COR-L47 (cell line): ENCODE data around the gene TBX15.

ENCODE experiments used
- DNase-seq: peaks from one replicate; lab custom pipeline; 2025; lab: John Stamatoyannopoulos, UW

TBX15 gene

DNA sequence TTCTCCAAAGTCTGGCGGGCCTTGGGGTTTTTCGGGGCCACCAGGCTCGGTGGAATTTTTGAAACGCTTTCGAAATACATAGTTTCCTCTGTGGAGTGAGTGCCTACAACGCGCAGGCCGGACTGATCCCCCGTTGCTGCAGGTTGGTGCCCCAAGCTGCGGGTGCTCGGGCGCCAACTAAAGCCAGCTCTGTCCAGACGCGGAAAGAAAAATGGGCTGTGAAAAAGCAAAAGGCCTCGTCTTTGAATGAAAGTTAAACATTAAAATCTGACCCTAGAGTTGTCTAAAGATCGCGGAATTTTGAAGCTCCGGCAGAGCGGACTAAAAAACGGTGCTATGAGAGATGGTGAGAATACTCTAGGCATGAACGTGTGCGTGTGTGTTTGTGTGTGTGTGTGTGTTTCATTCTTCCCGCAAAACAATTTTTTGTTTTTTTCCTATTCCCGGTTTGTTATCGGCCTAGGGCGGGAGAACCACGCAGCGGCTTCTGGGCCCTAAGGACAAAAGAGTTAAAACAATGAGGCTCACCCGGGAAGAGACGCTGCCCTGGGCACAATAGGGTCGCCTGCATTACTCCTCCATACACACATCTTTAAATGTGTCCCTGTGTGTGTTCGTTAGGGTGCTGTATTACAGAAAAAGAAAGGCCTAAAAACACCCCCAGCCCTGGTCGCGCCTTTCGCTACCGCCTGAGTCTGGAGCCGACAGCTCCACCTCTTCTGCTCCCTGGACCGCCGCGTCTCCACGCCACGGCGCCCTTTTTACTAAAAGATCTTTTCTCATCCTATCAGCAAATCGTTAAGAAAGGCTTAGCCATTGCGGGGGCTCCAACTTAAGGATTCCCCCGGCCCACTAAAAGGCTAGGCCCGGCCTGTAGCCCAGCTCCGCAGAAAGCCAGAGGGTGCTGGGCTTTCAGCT, 3.2 kb downstream of the TBX15 start:
- no peak for DNase-seq

DNA sequence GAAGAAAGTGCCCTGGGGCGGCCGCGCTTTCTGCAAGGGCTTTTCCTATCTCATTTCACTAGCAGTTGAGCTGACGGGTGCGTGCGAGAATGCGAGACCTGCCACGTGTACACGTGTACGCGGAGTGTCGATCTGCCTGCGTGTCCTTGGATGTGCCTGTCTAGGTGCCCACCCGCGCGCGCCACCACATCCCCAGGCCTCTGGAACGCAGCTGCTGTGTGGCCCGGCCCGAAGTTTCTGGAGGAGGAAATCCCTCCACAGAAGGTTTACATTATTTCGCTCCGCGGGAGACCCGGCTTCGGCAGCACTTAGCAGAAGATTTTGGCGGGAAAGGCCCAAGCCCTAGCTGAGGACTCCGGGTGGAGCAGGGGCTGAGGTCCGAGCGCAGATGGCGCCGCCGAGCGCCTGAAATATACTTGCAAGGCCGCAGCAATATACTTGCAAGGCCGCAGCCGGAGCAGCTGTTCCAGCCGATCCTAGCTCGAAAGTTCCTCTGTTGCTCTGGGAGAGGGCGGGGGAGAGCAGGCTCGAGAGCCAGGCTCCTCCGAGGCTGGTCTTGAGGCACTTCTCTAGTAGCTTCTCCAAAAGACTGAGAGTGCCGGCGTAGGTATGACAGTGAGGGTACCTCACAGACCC, 3.9 kb downstream of the TBX15 start:
- no peak for DNase-seq

DNA sequence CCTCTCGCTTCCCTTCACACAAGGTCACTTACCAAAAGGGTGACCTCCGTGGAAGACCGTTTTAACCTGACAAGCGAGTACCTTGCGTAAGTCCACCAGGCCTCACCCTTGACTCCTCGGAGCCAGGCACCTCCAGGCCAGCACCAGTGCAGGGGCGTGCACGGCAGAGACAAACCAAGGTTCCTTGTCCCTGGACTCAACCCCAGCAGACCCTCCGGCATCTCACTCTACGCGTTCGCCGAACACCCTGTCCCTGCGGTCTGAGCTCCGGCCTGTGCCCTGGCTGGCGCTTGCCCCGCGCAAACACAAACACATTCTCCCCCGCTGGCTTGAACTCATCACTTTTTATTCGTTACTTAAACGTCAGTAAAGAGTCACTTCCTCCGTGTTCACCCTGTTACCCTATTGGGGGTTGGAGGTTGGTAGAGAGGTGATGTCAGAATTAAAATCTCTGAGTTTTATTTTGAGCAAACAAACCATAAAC, 4.5 kb downstream of the TBX15 start:
- DNase-seq = no peak

DNA sequence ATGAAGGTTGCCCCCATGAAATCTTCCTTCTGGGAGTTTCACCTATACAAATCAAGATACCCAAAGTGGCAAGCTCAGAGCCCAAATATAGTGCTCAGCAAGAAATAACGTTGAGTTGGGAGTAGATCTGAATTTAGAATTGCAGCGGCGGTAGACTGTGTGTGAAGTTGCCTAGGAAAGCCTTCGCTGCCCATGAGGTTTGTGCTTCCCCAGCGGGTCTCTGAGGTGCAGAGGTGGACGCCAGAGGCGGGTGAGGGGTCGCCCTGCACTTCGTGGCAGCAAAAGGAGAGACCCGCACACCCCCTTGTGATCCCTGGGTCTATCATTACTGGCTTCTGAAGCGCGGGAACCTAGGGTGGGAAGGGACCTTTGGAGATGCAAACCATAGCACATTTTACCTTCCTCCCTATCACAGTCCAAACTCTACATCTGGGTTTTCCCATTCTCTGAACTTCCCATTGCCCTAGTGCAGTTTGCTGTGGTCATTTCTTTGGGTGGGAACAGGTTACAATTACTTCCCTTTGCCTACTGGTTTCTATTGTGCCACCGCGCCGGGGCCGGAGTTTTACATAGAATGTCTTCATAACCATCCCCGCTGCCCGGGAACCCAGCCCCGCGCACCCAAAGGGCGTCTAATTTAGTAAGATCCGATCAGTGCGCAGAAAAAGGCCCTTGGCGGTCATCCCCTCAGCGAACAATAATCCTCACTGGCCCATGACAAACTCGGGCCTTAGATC, 5.2 kb downstream of the TBX15 start:
- no peak for DNase-seq

- no peak for DNase-seq
Observed at GRCh38 chr1:118982266-118982665, 5.9 kb downstream of the TBX15 start.

DNA sequence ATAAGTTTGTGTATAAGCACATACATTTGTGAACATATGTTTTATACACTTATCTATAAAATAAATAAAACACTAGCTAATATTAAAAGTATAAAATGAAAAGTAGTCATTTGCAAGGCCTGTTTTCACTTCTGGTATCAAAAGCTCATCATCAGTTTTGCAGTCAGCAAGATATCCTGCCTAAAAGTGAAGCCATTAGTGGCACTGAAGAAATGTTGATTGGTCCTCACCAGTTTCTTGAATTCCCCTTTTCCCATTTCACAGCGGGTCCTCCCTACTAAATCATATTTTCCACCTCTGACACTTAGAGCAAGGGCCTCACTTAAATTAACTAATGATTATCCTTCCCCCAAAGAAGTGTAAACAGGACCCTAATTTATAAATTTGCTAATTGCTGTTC, 6.7 kb downstream of the TBX15 start:
- DNase-seq = no peak

- no peak for DNase-seq
Observed at GRCh38 chr1:118979754-118980575, 8.2 kb downstream of the TBX15 start.

- no peak for DNase-seq
Observed at GRCh38 chr1:118978914-118979701, 9.0 kb downstream of the TBX15 start.

DNA sequence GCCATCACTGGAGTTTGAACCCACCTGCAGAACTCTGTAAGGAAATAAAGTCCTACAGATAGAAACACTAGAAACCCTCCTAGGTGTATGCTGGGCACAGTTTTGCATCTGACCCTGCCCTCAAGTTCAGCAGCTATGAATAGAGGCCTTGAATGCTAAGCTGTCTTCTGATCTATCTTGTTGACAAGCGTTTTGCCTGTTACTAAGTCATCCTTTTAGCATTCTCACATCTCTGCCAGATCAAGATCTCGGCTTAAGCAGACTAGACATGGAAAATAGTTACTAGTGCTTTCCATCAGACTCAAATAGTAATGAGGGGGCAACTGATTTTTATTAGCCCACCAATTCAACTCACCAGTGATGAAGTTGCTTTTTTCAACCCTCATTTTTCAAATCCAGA, 10.5 kb downstream of the TBX15 start:
- DNase-seq = no peak

DNA sequence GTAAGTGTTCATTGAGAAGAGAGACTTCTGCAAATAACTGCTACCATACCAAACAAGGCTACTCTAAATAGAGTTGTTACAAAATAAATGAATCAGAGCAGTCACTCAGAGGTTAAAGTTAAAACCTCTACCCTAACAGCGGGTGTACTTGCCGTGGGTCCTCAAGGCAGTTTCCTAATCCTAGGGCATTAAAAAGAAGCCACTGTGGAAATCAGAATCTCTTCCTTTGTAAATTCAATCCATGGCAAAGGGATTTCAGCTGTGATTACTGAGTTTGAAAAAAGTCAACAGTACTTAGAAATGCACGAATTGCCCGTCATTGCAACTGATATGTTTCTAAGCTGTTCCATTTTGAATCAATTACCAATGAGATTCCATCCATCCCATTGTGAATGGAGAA, 13.5 kb downstream of the TBX15 start:
- no peak for DNase-seq

DNA sequence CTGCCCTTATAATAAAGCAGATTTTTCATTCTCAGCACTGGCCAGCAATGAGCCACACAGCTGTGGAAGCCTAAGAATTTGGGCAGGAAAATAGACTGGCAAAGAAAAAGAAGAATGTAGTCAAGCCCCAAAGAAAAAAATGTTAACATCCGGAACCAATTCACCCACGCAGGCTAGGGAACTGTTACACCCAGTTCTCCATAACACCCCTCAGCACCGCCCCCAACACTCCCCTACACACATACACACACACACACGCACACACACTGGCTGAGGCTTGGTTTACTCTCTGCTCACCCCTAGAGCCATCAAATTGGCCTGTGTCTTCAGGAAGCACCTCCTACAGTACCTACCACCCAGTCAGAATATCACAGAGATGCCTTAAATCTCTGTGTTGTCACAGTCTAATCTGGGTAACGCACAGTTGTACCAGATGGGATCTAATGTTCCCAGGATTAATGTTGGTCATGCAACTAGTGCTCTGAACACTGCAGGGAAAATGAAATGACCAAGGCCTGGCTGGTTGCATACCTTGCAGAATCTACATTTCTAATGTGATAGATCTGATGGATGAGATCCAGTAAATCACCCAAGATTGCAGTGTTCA, 14.5 kb downstream of the TBX15 start:
- DNase-seq = no peak

GRCh38 chr1:118973032-118973431, 15.1 kb downstream of the TBX15 start:
- no peak for DNase-seq

DNA sequence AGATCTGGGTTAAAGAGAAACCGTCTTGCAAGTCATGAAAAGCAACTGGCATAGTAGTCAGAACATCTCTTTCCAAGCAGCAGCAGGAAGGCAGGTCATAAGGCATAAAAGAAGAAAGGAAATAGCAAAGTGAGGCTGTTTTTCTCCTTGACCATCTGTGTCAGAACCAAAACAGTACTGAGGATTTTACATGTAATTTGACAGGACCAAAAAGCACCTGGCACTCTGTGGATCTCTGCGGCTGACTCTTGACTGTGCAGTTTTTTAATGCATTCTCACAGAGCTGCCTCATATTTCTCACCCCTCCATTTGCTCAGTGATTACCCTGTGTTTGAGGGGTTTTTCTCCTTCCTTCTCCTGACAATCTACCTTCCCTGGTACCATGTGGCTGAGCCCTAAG, 17.7 kb downstream of the TBX15 start:
- no peak for DNase-seq

- no peak for DNase-seq
Observed at GRCh38 chr1:118963456-118964430, 24.4 kb downstream of the TBX15 start.

GRCh38 chr1:118963138-118963455, 25.0 kb downstream of the TBX15 start:
- no peak for DNase-seq

DNA sequence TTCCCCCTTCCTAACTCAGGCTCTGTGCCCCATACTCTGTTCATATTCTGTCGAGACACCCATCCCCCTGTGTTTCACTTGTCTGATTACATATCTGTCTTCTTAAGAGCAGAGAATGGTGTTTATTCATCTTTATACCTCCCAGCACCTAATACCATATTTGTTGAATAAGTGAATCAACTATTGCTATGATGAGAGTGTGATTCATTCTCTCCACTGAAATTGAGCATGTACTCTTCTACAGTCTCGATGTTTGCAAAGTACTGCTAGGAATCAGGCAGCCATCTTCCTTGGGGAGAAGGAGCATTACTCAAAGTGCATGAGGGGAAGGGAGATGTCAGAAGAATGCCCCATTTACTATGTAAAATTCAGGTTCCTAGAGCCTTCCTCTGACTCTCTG, 27.0 kb downstream of the TBX15 start:
- no peak for DNase-seq

DNA sequence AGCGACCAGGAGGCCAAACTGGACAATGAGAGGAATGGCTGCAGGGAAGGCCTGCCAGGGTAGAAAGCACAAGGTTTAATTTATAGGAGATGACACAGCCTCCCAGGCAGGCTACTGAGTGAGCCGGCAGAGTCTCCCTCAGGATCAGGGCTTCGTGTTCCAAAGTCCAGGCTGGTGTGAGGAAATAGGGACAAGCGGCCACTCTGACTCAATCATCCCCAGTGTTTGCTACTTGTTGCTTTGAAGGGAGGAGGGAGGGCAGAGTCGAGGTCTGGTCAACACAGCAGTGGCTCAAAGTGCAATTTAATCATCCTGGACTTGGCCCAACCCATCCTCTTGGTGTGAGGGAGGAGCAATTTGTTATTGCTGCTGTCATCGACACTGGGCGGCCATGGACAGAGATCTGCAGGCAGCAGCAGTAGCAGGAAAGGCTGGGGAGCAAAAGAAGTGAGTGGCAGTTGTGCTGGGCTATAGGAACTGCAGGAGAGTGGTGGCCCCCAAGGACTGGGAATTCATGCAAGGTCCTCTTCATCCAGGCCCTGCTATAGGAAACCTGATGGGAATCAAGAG, 27.5 kb downstream of the TBX15 start:
- DNase-seq = no peak

DNA sequence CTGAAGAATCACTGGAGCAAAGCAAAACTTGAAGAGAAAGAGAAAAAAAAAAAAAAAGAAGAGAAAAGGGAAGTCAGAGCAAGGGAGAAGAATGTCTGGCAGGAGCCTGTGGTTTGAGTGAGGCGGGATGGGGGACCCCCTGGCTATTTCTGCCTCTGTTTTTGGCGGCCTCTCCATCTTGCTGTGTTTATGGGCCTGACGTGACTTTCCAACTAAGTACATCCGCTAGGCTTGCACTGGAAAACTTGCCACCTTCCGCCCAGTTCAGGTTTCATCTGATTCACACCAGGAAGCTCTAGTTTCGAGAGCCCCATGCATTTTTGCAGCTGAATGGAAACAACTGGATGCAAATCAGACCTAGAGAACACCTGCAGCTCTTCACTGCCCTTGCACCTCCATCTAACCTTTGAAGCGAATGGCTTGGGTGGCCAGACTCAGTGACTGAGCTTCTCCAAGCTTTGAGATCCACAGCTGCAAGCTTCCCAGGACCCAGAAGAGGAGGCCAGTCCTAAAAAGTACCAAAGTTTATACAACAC, 28.0 kb downstream of the TBX15 start:
- no peak for DNase-seq
